Liver (tissue), 9 donors: ENCODE measurements around the gene ZNF205. TPM values are rescaled to one million over a fixed set of nuclear protein-coding genes. Genes with fewer than 3 reads are reported as not detected.

ENCODE experiments used
- DNase-seq: peaks from one replicate; pipeline ENCODE4 v3.0.0-alpha.2; 2017; ENCODE audit warnings: low spot score
- H3K27ac ChIP-seq, 2 donors: one replicate each; pipeline ENCODE4 v1.7.0; 2013; ENCODE audit warnings: inconsistent platforms in 2 of 2, low read length in 2 of 2, control low read depth in 1 of 2, low read depth in 1 of 2, mild to moderate bottlenecking in 1 of 2
- H3K27me3 ChIP-seq, 4 donors: one replicate each; pipeline versions ENCODE4 v1.6.1 to v1.7.0; 2013; ENCODE audit warnings: low read length in 3 of 4, inconsistent platforms in 1 of 4, mild to moderate bottlenecking in 1 of 4, moderate library complexity in 1 of 4; ENCODE audit not compliant: control insufficient read depth in 4 of 4, insufficient read depth in 4 of 4
- H3K36me3 ChIP-seq, 4 donors: one replicate each; pipeline versions ENCODE4 v1.6.1 to v1.7.0; 2013; ENCODE audit warnings: low read length in 3 of 4, mild to moderate bottlenecking in 3 of 4, low read depth in 1 of 4, moderate library complexity in 1 of 4; ENCODE audit not compliant: control insufficient read depth in 4 of 4, insufficient read depth in 3 of 4
- H3K4me1 ChIP-seq, 4 donors: one replicate each; pipeline versions ENCODE4 v1.6.1 to v1.7.0; 2013; ENCODE audit warnings: low read length in 3 of 4, mild to moderate bottlenecking in 3 of 4, moderate library complexity in 1 of 4; ENCODE audit not compliant: control insufficient read depth in 4 of 4, insufficient read depth in 4 of 4
- H3K4me3 ChIP-seq, 3 donors: one replicate each; pipeline versions ENCODE4 v1.6.1 to v1.7.0; 2013; ENCODE audit warnings: low read length in 3 of 3, control low read depth in 1 of 3, low read depth in 1 of 3, mild to moderate bottlenecking in 1 of 3
- H3K9ac ChIP-seq, 2 donors: one replicate each; pipeline ENCODE4 v1.7.0; 2013; ENCODE audit warnings: low read length in 2 of 2, mild to moderate bottlenecking in 2 of 2, moderate library complexity in 2 of 2, control low read depth in 1 of 2, low read depth in 1 of 2
- H3K9me3 ChIP-seq, 4 donors: one replicate each; pipeline versions ENCODE4 v1.6.1 to v1.7.0; 2013; ENCODE audit warnings: low read length in 3 of 4; ENCODE audit not compliant: control insufficient read depth in 4 of 4
- EGR1 ChIP-seq, 2 donors: IDR thresholded peaks; 2 replicates each; pipeline ENCODE4 v1.6.1; 2016 to 2018; ENCODE audit warnings: antibody characterized with exemption in 2 of 2, low read depth in 2 of 2
- FOXA2 ChIP-seq: IDR thresholded peaks from 2 replicates; pipeline ENCODE4 v1.6.1; 2016; ENCODE audit warnings: antibody characterized with exemption
- GABPA ChIP-seq, 2 donors: IDR thresholded peaks in 1 of 2; conservative IDR thresholded peaks in 1 of 2; 2 replicates each; pipeline ENCODE4 v1.6.1; 2016; ENCODE audit warnings: antibody characterized with exemption in 2 of 2, mild to moderate bottlenecking in 1 of 2, moderate library complexity in 1 of 2
- HNF4A ChIP-seq, 2 donors: conservative IDR thresholded peaks; 2 replicates each; pipeline ENCODE4 v1.6.1; 2016; ENCODE audit warnings: antibody characterized with exemption in 2 of 2, mild to moderate bottlenecking in 2 of 2
- HNF4G ChIP-seq: IDR thresholded peaks from 2 replicates; pipeline ENCODE4 v1.6.1; 2016; ENCODE audit warnings: antibody characterized with exemption
- JUND ChIP-seq, 2 donors: IDR thresholded peaks; 2 replicates each; pipeline ENCODE4 v1.6.1; 2016; ENCODE audit warnings: antibody characterized with exemption in 2 of 2
- NR2F2 ChIP-seq: IDR thresholded peaks from 2 replicates; pipeline ENCODE4 v1.6.1; 2016; ENCODE audit warnings: antibody characterized with exemption
- RAD21 ChIP-seq, 2 donors: IDR thresholded peaks; 2 replicates each; pipeline ENCODE4 v1.6.1; 2016; ENCODE audit warnings: antibody characterized with exemption in 2 of 2, mild to moderate bottlenecking in 2 of 2
- RXRA ChIP-seq, 2 donors: IDR thresholded peaks; 2 replicates each; pipeline ENCODE4 v1.6.1; 2017 to 2018; ENCODE audit warnings: antibody characterized with exemption in 2 of 2, mild to moderate bottlenecking in 1 of 2
- SP1 ChIP-seq: IDR thresholded peaks from 2 replicates; pipeline ENCODE4 v1.6.1; 2018; ENCODE audit warnings: antibody characterized with exemption, mild to moderate bottlenecking
- TAF1 ChIP-seq: conservative IDR thresholded peaks from 2 replicates; pipeline ENCODE4 v1.6.1; 2016; ENCODE audit warnings: antibody characterized with exemption, mild to moderate bottlenecking
- YY1 ChIP-seq: IDR thresholded peaks from 2 replicates; pipeline ENCODE4 v1.6.1; 2016; ENCODE audit warnings: antibody characterized with exemption, mild to moderate bottlenecking
- WGBS: extraction: QIAGEN DNeasy Blood & Tissue Kit; methylation state at CpG from one replicate; pipeline ENCODE4 v1.1.7; 2013; 5-methylcytosine and 5-hydroxymethylcytosine counted together
- polyA plus RNA-seq, 2 donors: library from polyadenylated mRNA; stranded (reverse) in 1 of 2; unstranded in 1 of 2; fragments of 200-250 nt in 1 of 2; fragments of >200 nt in 1 of 2; fragmentation: Nextera tagmentation in 1 of 2; extraction: Ambion mirVana in 1 of 2; gene quantifications; one replicate each; pipeline versions ENCODE4 v1.2.1 to v1.2.3, GENCODE V29; 2013 to 2015
- total RNA-seq, 2 donors: library from RNA; depleted of rRNA; stranded (reverse); fragments of >200 nt; gene quantifications; one replicate each; pipeline ENCODE4 v1.2.3, GENCODE V29; 2014
- TF ChIP-seq, protein P1 (sequence below): IDR thresholded peaks from 2 replicates; pipeline ENCODE4 v1.6.1; 2016; ENCODE audit warnings: antibody characterized with exemption
- TF ChIP-seq, protein P2 (sequence below): IDR thresholded peaks from 2 replicates; pipeline ENCODE4 v1.6.1; 2016; ENCODE audit warnings: antibody characterized with exemption
- TF ChIP-seq, protein P3 (sequence below): fragments of 150-350 bp; IDR thresholded peaks from 2 replicates; pipeline ENCODE4 v1.5.1; 2017; ENCODE audit warnings: improper control_type of control experiment, low read depth, low read length; ENCODE audit not compliant: missing input control
- TF ChIP-seq, protein P4 (sequence below): IDR thresholded peaks from 2 replicates; pipeline ENCODE4 v1.6.1; 2016; ENCODE audit warnings: antibody characterized with exemption, mild to moderate bottlenecking
- TF ChIP-seq, protein P5 (sequence below): IDR thresholded peaks from 2 replicates; pipeline ENCODE4 v1.6.1; 2016; ENCODE audit warnings: antibody characterized with exemption
- donor health status: healthy.
- donor health status: healthy.
- donor health status: healthy.
- donor health status: healthy.
- donor health status: healthy.

Gene ZNF205
- total RNA-seq (1 to 10 TPM; 4.1 to 6.9 TPM), polyA plus RNA-seq (1 to 10 TPM; 2.0 to 5.9 TPM)

DNA sequence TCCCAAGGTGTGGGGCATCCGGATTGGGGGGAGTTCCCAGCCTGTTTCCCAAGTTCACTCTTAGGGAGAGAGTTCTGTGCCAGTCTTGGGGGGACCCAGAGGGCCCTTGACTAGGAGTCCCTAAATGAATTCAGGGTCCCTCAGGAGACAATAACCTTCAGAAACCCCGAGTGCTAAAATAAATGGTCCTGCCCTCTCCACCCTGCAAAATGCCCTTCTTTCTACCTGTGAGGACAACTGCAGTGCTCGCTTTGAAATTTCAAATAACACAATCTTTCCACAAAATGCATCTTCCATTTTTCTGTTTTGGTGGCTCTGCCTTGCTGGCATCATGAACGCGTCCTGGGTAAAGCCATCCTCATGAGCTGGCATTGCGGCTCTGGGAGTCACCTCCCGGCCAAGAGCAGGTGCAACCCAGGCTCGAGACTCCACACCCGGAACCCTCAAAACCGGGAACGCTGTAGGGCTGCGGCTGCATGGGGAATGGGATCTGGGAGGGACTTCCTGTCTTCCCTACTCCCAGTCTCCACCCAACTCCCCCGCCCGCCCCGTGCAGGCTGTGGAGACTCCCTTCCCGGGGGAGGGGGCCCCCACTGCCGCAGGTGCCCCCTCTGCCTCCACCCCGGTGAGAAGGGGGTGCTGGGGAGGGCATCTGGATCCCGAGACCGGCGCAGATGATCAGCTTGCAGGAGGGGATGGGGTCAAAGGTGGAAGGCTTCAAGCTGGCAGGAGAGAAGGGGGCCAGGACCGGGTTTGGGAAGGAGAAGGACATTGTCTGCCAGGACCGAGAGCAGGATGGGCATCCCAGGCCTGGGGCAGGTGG lies at the start of gene ZNF205:
Gene ZNF205 (plus strand): TSS at position 529 of the 823 bp plus-strand sequence. CDS start 845 bp downstream, outside the sequence.
- 16% methylated on average over 23 of the region's 23 CpGs for WGBS
- H3K9me3 ChIP-seq = no peaks in the 10 kb centered on the region
- peak; percentile 70 for DNase-seq
- TF ChIP-seq, protein P1, sequence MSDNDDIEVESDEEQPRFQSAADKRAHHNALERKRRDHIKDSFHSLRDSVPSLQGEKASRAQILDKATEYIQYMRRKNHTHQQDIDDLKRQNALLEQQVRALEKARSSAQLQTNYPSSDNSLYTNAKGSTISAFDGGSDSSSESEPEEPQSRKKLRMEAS = no peak
- TF ChIP-seq JUND (IDR thresholded peaks at IDR 0.05) (no peak), GABPA (IDR thresholded peaks at IDR 0.05 in 1 of 2, conservative IDR thresholded peaks at IDR 0.05 in 1 of 2) (peak; percentile 90 to 96), FOXA2 (no peak), TAF1 (no peak), HNF4A (conservative IDR thresholded peaks at IDR 0.05) (no peak), NR2F2 (peak; percentile 26), YY1 (no peak), RXRA (IDR thresholded peaks at IDR 0.05) (no peak), SP1 (no peak), EGR1 (IDR thresholded peaks at IDR 0.05; ENCODE audit: low read depth in 2 of 2) (peak in 1 of 2 donors; percentile 34), HNF4G (no peak), RAD21 (IDR thresholded peaks at IDR 0.05) (peak in 1 of 2 donors; percentile 59)
- TF ChIP-seq, protein P2, sequence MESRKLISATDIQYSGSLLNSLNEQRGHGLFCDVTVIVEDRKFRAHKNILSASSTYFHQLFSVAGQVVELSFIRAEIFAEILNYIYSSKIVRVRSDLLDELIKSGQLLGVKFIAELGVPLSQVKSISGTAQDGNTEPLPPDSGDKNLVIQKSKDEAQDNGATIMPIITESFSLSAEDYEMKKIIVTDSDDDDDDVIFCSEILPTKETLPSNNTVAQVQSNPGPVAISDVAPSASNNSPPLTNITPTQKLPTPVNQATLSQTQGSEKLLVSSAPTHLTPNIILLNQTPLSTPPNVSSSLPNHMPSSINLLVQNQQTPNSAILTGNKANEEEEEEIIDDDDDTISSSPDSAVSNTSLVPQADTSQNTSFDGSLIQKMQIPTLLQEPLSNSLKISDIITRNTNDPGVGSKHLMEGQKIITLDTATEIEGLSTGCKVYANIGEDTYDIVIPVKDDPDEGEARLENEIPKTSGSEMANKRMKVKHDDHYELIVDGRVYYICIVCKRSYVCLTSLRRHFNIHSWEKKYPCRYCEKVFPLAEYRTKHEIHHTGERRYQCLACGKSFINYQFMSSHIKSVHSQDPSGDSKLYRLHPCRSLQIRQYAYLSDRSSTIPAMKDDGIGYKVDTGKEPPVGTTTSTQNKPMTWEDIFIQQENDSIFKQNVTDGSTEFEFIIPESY = no peak
- TF ChIP-seq, protein P3, sequence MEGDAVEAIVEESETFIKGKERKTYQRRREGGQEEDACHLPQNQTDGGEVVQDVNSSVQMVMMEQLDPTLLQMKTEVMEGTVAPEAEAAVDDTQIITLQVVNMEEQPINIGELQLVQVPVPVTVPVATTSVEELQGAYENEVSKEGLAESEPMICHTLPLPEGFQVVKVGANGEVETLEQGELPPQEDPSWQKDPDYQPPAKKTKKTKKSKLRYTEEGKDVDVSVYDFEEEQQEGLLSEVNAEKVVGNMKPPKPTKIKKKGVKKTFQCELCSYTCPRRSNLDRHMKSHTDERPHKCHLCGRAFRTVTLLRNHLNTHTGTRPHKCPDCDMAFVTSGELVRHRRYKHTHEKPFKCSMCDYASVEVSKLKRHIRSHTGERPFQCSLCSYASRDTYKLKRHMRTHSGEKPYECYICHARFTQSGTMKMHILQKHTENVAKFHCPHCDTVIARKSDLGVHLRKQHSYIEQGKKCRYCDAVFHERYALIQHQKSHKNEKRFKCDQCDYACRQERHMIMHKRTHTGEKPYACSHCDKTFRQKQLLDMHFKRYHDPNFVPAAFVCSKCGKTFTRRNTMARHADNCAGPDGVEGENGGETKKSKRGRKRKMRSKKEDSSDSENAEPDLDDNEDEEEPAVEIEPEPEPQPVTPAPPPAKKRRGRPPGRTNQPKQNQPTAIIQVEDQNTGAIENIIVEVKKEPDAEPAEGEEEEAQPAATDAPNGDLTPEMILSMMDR = no peak
- TF ChIP-seq, protein P4, sequence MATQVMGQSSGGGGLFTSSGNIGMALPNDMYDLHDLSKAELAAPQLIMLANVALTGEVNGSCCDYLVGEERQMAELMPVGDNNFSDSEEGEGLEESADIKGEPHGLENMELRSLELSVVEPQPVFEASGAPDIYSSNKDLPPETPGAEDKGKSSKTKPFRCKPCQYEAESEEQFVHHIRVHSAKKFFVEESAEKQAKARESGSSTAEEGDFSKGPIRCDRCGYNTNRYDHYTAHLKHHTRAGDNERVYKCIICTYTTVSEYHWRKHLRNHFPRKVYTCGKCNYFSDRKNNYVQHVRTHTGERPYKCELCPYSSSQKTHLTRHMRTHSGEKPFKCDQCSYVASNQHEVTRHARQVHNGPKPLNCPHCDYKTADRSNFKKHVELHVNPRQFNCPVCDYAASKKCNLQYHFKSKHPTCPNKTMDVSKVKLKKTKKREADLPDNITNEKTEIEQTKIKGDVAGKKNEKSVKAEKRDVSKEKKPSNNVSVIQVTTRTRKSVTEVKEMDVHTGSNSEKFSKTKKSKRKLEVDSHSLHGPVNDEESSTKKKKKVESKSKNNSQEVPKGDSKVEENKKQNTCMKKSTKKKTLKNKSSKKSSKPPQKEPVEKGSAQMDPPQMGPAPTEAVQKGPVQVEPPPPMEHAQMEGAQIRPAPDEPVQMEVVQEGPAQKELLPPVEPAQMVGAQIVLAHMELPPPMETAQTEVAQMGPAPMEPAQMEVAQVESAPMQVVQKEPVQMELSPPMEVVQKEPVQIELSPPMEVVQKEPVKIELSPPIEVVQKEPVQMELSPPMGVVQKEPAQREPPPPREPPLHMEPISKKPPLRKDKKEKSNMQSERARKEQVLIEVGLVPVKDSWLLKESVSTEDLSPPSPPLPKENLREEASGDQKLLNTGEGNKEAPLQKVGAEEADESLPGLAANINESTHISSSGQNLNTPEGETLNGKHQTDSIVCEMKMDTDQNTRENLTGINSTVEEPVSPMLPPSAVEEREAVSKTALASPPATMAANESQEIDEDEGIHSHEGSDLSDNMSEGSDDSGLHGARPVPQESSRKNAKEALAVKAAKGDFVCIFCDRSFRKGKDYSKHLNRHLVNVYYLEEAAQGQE = no peak
- TF ChIP-seq, protein P5, sequence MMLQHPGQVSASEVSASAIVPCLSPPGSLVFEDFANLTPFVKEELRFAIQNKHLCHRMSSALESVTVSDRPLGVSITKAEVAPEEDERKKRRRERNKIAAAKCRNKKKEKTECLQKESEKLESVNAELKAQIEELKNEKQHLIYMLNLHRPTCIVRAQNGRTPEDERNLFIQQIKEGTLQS = no peak
- H3K36me3 ChIP-seq = peaks cover 0 to 7% (median 3%) of the 10 kb centered on the region in 4 donors
- H3K4me1 ChIP-seq = peaks cover 0 to 27% (median 19%) of the 10 kb centered on the region in 4 donors
- H3K27ac ChIP-seq = peak within 1 kb of the TSS; percentile 25 to 31
- peak within 1 kb of the TSS; percentile 69 to 85 (median 83) for H3K4me3 ChIP-seq
- H3K27me3 ChIP-seq = no peaks in the 10 kb centered on the region
- peak within 1 kb of the TSS; percentile 8 to 96 for H3K9ac ChIP-seq
